ENCODE measurements around the gene STON2.

DNA sequence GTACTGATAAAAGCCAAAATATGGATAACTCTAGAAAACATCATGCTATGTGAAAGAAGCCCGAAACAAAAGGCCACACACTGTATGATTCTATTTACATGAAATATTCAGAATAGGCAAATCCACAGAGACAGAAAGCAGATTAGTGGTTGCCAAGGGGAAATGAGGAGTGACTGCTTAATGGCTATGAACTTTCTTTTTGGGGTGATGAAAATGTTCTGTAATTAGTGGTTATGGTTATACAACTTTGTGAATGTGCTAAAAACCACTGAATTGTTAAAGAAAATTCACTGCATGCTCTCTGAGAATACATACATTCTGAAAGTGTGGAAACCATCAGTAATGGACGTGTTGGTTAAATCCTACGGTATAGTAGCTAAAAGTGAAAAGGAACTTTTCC, 39.9 kb upstream of the STON2 start:
- TF ChIP-seq, protein P1, sequence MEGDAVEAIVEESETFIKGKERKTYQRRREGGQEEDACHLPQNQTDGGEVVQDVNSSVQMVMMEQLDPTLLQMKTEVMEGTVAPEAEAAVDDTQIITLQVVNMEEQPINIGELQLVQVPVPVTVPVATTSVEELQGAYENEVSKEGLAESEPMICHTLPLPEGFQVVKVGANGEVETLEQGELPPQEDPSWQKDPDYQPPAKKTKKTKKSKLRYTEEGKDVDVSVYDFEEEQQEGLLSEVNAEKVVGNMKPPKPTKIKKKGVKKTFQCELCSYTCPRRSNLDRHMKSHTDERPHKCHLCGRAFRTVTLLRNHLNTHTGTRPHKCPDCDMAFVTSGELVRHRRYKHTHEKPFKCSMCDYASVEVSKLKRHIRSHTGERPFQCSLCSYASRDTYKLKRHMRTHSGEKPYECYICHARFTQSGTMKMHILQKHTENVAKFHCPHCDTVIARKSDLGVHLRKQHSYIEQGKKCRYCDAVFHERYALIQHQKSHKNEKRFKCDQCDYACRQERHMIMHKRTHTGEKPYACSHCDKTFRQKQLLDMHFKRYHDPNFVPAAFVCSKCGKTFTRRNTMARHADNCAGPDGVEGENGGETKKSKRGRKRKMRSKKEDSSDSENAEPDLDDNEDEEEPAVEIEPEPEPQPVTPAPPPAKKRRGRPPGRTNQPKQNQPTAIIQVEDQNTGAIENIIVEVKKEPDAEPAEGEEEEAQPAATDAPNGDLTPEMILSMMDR (IDR thresholded peaks at IDR 0.05; ENCODE audit: insufficient read depth, low read length, poor library complexity, severe bottlenecking) = no peak
- TF ChIP-seq EZH2phosphoT487 (conservative IDR thresholded peaks at IDR 0.05; ENCODE audit: low read length) = no peak
